ENCODE data around the gene FGFBP2.
"Not testable (repeated sequence)": the region's sequence is repeated elsewhere in the genome, so short reads cannot be mapped to it uniquely, and the experiment has no call there.

Gene FGFBP2

DNA sequence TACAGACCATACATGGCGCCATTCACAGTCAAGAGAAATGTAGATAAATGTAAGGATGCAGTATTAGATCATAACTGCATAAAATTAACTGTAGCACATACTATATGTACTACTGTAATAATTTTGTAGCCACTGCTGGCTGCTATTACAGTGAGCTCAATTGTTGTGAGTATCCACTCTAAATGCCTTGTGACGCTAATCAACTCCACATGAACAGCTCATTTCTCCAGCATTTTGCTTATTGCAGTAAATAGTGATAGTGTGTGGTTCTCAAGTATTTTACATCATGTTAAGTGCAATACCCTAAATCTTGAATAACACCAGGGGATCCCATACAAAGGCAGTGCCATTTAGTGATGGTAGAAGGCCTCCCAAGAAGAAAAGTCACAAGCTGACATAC lies 45.7 kb downstream of the FGFBP2 start:
- DNase-seq (ENCODE audit: low spot score), result no peak
- TF ChIP-seq CTCF (IDR thresholded peaks at IDR 0.05; ENCODE audit: extremely low read depth, missing control alignments), result no peak

- not testable (repeated sequence) for DNase-seq (ENCODE audit: low spot score)
Observed at GRCh38 chr4:15916358-15916757, 46.6 kb downstream of the FGFBP2 start.

- no peak for TF ChIP-seq CTCF (IDR thresholded peaks at IDR 0.05; ENCODE audit: extremely low read depth, missing control alignments)
Observed at GRCh38 chr4:15914736-15915135, 48.2 kb downstream of the FGFBP2 start.

GRCh38 chr4:15914291-15914690 lies 48.7 kb downstream of the FGFBP2 start:
- no peak for DNase-seq (ENCODE audit: low spot score)
- no peak for TF ChIP-seq CTCF (IDR thresholded peaks at IDR 0.05; ENCODE audit: extremely low read depth, missing control alignments)

More at GRCh38 chr4:15914736-15915135, 48.2 kb downstream of the FGFBP2 start:
- no peak for DNase-seq (ENCODE audit: low spot score)

GRCh38 chr4:15913631-15913970 lies 49.4 kb downstream of the FGFBP2 start:
- TF ChIP-seq CTCF (IDR thresholded peaks at IDR 0.05; ENCODE audit: extremely low read depth, missing control alignments), result no peak
- DNase-seq (ENCODE audit: low spot score), result no peak

DNA sequence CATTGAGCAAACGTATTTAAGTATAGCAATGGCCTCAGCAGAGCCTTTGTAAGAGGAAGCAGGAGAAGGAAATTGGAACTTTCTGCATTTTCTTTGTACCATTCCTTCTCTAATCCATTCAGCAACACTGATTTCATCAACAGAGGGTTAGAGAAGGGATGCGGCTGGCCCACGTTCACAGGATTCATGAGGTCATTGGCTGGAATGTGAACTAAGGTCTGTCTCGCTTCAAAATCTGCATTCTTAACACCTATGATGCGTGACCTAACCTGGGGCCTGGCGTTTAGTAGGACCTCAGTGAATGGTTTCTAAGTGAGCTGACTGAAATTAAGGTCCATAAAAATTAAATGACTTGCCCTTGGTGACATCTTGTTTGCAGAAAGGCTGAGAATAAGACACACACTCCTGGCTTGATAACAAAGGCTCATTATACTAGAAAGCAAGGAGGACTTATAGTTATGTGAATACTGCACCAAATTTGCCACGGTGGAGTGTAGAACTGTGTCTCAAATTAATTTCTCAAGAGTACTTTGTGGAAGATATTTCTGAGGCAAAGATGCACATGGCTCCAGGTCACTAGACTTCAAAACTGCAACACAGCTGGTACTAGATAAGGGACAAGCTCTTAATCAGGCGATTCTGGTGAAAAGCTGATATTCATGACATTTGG lies 49.9 kb downstream of the FGFBP2 start:
- no peak for DNase-seq (ENCODE audit: low spot score)
- no peak for TF ChIP-seq CTCF (IDR thresholded peaks at IDR 0.05; ENCODE audit: extremely low read depth, missing control alignments)

DNA sequence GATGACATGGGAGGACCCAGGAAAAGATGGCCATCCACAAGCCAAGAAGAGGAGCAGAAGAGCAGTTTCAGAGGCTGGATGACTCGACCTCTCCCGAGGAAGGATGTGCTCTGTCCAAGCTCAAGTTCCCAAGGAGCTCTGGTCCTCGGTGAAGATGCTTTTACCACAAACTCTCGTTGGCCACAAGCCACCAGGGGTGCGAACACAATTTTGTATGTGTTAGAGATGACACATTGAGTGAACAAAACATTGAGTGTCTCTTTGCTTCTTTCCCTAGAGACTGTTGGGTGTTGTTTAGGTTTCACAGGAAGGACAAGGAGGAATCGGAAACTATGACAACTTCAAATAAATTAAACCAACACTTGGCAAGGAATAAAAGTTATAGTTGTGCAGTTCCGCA lies 50.7 kb downstream of the FGFBP2 start:
- TF ChIP-seq CTCF (IDR thresholded peaks at IDR 0.05; ENCODE audit: extremely low read depth, missing control alignments), result no peak
- DNase-seq (ENCODE audit: low spot score), result no peak

Measured in GM20000 (cell line).